Tibial nerve (tissue), 4 donors: ENCODE results near the gene B4GALT5. TPM values are rescaled to one million over a fixed set of nuclear protein-coding genes. Genes with fewer than 3 reads are reported as not detected.

Experiments used
- DNase-seq, 2 donors: peaks; one replicate each; pipeline ENCODE4 v3.0.0-alpha.2; 2019; ENCODE audit warnings: low spot score in 2 of 2
- H3K27ac ChIP-seq, 4 donors: fragments of 200-600 bp; sonication (generic) in 3 of 4; one replicate each; pipeline ENCODE4 v1.5.1; 2017 to 2019; ENCODE audit warnings: mild to moderate bottlenecking in 1 of 4
- H3K27me3 ChIP-seq, 2 donors: fragments of 200-600 bp; sonication (generic) in 1 of 2; one replicate each; pipeline versions ENCODE4 v1.5.1 to v1.6.0; 2017 to 2019
- H3K36me3 ChIP-seq, 3 donors: fragments of 200-600 bp; sonication (generic); one replicate each; pipeline ENCODE4 v1.5.1; 2018 to 2019
- H3K4me1 ChIP-seq, 4 donors: fragments of 200-600 bp; sonication (generic) in 3 of 4; one replicate each; pipeline ENCODE4 v1.5.1; 2017 to 2019
- H3K4me3 ChIP-seq, 4 donors: fragments of 200-600 bp; sonication (generic) in 3 of 4; one replicate each; pipeline ENCODE4 v1.5.1; 2017 to 2019; ENCODE audit warnings: mild to moderate bottlenecking in 1 of 4, moderate library complexity in 1 of 4
- H3K9me3 ChIP-seq, 4 donors: fragments of 200-600 bp; sonication (generic) in 3 of 4; one replicate each; pipeline ENCODE4 v1.5.1; 2017 to 2019
- EP300 ChIP-seq, 2 donors: sonication (generic); formaldehyde crosslinking; IDR thresholded peaks; one replicate each; pipeline ENCODE4 v1.6.1; 2017; ENCODE audit warnings: antibody characterized with exemption in 2 of 2, mild to moderate bottlenecking in 1 of 2
- POLR2A ChIP-seq, 2 donors: fragments of 450-650 bp; IDR thresholded peaks; one replicate each; pipeline ENCODE4 v1.6.1; 2017; ENCODE audit warnings: antibody characterized with exemption in 2 of 2, mild to moderate bottlenecking in 2 of 2, moderate library complexity in 2 of 2
- WGBS, 2 donors: methylation state at CpG; one replicate each; pipeline ENCODE4 v1.1.5; 2018; 5-methylcytosine and 5-hydroxymethylcytosine counted together
- total RNA-seq, 4 donors: library from RNA; depleted of rRNA; stranded (reverse); fragments of >200 nt; gene quantifications; one replicate each; pipeline ENCODE4 v1.1.0, GENCODE V29; 2016
- TF ChIP-seq, protein P1 (sequence below), 5 experiments: fragments of 200-600 bp in 3 of 5; fragments of 450-650 bp in 2 of 5; sonication (generic) in 3 of 5; IDR thresholded peaks; one replicate each; pipeline ENCODE4 v1.5.1; 2016 to 2019; ENCODE audit warnings: antibody characterized with exemption in 5 of 5, mild to moderate bottlenecking in 3 of 5, moderate library complexity in 2 of 5

B4GALT5 gene
- total RNA-seq, 4 donors from 2014 or later: 13.6 to 25.2 (median 20.7) TPM

DNA sequence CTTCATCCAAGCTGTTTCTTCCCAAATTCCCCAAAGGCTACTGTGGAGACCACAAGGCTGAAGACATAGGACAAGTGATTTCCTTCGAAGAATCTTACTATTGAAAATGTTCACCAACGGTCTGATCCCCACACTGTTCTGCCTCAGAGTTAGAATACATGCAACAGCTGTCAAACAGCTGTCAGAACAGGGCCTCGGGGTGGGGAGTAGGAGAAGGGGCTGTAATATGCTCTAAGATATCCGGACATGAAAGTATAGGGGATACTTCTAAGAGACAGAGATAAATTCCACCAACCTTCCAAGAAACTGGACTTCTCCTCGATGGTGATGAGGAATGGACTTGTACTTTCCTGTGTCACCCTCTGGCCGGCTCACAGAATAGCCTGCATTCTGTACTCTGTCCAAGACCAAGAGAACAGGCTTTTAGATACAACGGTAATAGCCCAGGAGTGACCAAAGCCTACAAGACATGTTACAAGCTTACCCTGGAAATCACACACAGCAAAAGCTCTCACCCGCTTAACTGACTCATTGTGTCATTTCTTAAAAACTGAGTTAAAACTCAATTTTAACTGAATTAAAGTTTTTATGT lies 76.5 kb downstream of the B4GALT5 start:
- peaks cover 0 to 31% (median 3%) of the 10 kb centered on the region in 4 donors for H3K4me1 ChIP-seq
- H3K36me3 ChIP-seq: peaks cover 0 to 70% (median 4%) of the 10 kb centered on the region in 3 donors
- H3K27me3 ChIP-seq: no peaks in the 10 kb centered on the region
- H3K27ac ChIP-seq: peak overlapping the region in 1 of 4 donors; percentile 77
- 77 to 78% methylated on average over 8 of the region's 8 CpGs for WGBS, 2 donors
- no peak for DNase-seq
- H3K9me3 ChIP-seq: no peaks in the 10 kb centered on the region
- no peak overlapping the region for H3K4me3 ChIP-seq
- TF ChIP-seq EP300 (IDR thresholded peaks at IDR 0.05) (no peak), POLR2A (IDR thresholded peaks at IDR 0.05) (no peak)
- TF ChIP-seq, protein P1, sequence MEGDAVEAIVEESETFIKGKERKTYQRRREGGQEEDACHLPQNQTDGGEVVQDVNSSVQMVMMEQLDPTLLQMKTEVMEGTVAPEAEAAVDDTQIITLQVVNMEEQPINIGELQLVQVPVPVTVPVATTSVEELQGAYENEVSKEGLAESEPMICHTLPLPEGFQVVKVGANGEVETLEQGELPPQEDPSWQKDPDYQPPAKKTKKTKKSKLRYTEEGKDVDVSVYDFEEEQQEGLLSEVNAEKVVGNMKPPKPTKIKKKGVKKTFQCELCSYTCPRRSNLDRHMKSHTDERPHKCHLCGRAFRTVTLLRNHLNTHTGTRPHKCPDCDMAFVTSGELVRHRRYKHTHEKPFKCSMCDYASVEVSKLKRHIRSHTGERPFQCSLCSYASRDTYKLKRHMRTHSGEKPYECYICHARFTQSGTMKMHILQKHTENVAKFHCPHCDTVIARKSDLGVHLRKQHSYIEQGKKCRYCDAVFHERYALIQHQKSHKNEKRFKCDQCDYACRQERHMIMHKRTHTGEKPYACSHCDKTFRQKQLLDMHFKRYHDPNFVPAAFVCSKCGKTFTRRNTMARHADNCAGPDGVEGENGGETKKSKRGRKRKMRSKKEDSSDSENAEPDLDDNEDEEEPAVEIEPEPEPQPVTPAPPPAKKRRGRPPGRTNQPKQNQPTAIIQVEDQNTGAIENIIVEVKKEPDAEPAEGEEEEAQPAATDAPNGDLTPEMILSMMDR (IDR thresholded peaks at IDR 0.05): no peak

DNA sequence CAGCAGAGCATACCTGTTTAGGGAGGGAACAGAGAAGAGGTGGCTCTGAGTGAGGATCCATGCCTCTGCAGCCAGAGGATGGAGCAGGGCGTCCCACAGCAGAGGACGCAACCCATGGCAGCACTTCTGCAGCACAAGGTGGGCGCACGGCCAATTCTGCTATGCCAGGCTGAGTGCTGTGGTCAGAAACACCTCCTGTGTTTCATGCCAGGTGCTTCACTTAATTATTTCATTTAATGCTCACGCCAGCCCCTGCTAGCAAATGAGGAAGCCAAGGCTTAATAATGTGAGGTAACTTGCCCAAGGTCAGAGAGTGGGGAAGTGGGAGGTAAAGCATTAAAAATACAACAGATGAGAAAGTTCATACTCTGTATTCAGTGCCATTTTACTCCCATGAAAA lies 77.2 kb downstream of the B4GALT5 start:
- 85 to 88% methylated on average over 5 of the region's 5 CpGs for WGBS, 2 donors
- H3K36me3 ChIP-seq: peaks cover 0 to 63% (median 4%) of the 10 kb centered on the region in 3 donors
- no peak overlapping the region for H3K4me3 ChIP-seq
- no peak for DNase-seq
- H3K27ac ChIP-seq: peak overlapping the region in 2 of 4 donors; percentile 72 to 77
- TF ChIP-seq EP300 (IDR thresholded peaks at IDR 0.05) (no peak), POLR2A (IDR thresholded peaks at IDR 0.05) (no peak)
- TF ChIP-seq, protein P1 (IDR thresholded peaks at IDR 0.05): no peak
- H3K4me1 ChIP-seq: peaks cover 0 to 34% (median 3%) of the 10 kb centered on the region in 4 donors
- H3K9me3 ChIP-seq: no peaks in the 10 kb centered on the region
- H3K27me3 ChIP-seq: no peaks in the 10 kb centered on the region

DNA sequence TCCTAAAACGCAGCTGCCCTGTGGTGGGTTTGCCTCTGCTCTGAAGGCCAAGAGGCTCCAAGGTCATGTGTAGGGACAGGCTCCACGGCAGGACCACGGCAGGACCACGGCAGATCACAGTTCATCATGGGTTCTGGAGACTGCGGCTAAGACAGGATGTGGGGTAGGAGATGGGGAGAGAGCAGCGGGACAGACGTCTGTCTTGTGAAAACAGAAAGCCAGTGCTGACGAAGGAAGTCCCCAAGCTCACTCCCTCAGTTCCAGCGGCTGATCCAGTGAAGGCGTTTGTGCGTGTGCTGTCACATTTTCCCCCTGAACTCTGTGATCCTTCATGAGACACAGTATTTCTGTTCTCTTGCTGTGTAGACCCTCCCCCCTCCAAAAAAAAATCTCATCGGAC lies 77.8 kb downstream of the B4GALT5 start:
- Histone ChIP-seq H3K9me3 (no peaks in the 10 kb centered on the region), H3K36me3 (peaks cover 0 to 57% (median 4%) of the 10 kb centered on the region in 3 donors), H3K4me3 (no peak overlapping the region), H3K27me3 (no peaks in the 10 kb centered on the region), H3K4me1 (peaks cover 0 to 40% (median 3%) of the 10 kb centered on the region in 4 donors), H3K27ac (peak overlapping the region in 3 of 4 donors; percentile 48 to 77 (median 72))
- TF ChIP-seq EP300 (IDR thresholded peaks at IDR 0.05) (no peak), POLR2A (IDR thresholded peaks at IDR 0.05) (no peak)
- TF ChIP-seq, protein P1 (IDR thresholded peaks at IDR 0.05): no peak
- no peak for DNase-seq
- 45 to 48% methylated on average over 12 of the region's 12 CpGs for WGBS, 2 donors

DNA sequence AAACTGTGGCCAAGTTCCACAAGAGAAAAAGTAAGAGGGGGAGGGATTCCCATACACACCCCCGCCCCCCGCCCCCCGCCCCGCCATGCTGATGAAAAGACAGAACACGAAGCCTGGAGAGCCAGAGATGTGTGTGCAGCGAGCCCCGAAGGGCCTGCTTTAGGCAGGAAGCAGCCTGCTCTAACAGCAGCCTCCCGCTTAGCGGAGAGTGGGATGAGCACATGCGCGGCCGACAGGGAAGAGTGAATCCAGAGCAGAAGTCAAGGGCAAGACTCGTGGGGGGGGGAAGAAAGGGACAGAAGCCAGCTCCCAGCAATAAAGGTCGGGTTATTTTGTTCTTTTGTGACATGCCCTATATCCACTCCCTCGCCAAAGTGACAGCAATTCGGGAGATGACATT lies 78.5 kb downstream of the B4GALT5 start:
- peak in 1 of 2 donors; percentile 43 for DNase-seq
- H3K27ac ChIP-seq: peak overlapping the region in 3 of 4 donors; percentile 48 to 77 (median 72)
- no peaks in the 10 kb centered on the region for H3K27me3 ChIP-seq
- peaks cover 0 to 43% (median 3%) of the 10 kb centered on the region in 4 donors for H3K4me1 ChIP-seq
- TF ChIP-seq, protein P1 (IDR thresholded peaks at IDR 0.05): no peak
- TF ChIP-seq POLR2A (IDR thresholded peaks at IDR 0.05) (no peak), EP300 (IDR thresholded peaks at IDR 0.05) (no peak)
- H3K36me3 ChIP-seq: peaks cover 0 to 50% (median 4%) of the 10 kb centered on the region in 3 donors
- H3K9me3 ChIP-seq: no peaks in the 10 kb centered on the region
- H3K4me3 ChIP-seq: no peak overlapping the region
- 15 to 34% methylated on average over 16 of the region's 16 CpGs for WGBS, 2 donors

DNA sequence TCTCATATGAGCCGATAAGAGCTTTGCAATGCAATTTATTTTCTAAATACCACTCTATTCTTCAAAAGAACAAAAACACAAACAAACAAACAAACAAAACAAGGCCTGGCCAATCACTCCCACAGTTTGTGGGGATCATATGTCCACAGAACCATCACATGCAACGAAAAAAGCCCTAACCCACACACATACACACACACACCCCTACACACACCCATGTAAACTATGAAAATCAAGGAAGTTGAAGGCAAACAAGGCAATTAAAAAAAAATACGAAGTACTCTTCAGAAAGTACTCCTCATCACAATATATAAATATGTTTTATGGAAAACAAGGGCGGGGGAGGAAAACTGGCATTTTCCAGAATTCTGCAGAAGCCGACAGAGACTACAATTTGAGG lies 79.6 kb downstream of the B4GALT5 start:
- no peak for DNase-seq
- Histone ChIP-seq H3K36me3 (peaks cover 0 to 39% (median 4%) of the 10 kb centered on the region in 3 donors), H3K4me3 (no peak overlapping the region), H3K4me1 (peaks cover 0 to 43% (median 3%) of the 10 kb centered on the region in 4 donors), H3K27ac (peak overlapping the region in 1 of 4 donors; percentile 77), H3K9me3 (peaks cover 0 to under 1% (median 0%) of the 10 kb centered on the region in 4 donors), H3K27me3 (no peaks in the 10 kb centered on the region)
- TF ChIP-seq, protein P1 (IDR thresholded peaks at IDR 0.05): no peak
- TF ChIP-seq EP300 (IDR thresholded peaks at IDR 0.05) (no peak), POLR2A (IDR thresholded peaks at IDR 0.05) (no peak)
- WGBS, 2 donors: 65 to 67% methylated on average over 5 of the region's 5 CpGs
